HG03521 (cell line): ENCODE measurements around the gene UQCC2.

ENCODE experiments used
- ATAC-seq: cut with Tn5 transposase; IDR thresholded peaks from one replicate; pipeline ENCODE4 v1.9.1; 2021; ENCODE audit warnings: mild to moderate bottlenecking, moderate library complexity; ENCODE audit not compliant: unreplicated experiment

Gene UQCC2

GRCh38 chr6:33708516-33709204 lies 2.8 kb downstream of the UQCC2 start:
- ATAC-seq: no peak

DNA sequence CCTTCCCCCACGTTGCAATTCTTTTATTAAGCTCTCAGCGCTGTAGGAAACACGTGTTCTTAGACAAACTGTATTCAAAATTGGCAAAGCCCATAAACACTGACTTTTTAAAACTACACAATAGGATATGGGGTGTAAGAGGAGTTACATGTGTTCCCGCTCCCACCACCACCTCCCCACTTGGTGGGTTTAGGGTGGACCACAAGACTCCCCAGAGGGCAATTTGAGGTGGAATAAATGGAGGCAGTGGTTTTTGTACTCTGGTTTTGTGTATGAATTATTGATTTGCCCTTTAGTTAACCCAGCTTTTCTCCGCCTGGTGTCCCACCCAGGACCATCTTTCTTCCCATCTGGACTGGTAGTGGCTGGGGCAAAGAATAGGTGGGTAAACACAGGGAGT lies 3.7 kb downstream of the UQCC2 start:
- ATAC-seq: no peak

DNA sequence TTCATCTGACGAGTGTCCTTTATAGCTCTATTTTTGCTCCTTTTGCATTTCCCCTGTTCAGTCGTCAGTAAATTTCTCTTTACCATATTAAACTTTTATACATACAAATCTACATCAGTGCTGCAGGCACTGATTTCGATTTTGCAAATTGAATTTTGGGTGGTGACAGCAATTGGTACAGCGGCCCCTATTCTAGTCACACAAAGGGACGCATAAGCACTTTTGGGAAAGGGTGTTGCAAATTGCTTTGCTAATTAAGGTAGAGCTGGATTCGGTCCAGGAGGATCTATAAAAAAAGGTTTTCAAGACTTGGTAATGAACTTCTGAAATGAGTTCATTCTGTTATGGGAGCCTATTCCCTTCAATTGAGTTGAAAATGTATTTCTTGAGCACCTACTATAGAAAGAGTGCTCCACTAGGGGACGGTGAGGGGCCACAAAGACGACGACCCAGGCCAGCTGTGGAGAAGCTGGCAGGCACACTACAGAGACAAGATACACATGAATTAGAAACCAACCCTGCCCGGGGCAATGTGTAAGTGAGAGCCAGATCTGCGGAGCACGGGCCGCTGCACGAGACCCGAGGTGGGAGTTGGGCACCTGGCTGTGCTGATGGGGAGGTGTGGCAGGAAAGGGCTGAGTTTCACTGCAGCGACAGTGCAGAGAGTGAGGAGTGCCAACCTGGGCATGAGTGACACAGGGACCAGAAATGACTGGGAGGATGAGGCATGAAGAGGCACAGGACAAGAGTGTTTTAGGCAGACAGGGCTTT lies 5.4 kb downstream of the UQCC2 start:
- ATAC-seq: no peak

- ATAC-seq: no peak
Observed at GRCh38 chr6:33705268-33705885, 6.1 kb downstream of the UQCC2 start.

GRCh38 chr6:33704215-33705066 lies 7.1 kb downstream of the UQCC2 start:
- no peak for ATAC-seq

- no peak for ATAC-seq
Observed at GRCh38 chr6:33702345-33702977, 9.0 kb downstream of the UQCC2 start.

DNA sequence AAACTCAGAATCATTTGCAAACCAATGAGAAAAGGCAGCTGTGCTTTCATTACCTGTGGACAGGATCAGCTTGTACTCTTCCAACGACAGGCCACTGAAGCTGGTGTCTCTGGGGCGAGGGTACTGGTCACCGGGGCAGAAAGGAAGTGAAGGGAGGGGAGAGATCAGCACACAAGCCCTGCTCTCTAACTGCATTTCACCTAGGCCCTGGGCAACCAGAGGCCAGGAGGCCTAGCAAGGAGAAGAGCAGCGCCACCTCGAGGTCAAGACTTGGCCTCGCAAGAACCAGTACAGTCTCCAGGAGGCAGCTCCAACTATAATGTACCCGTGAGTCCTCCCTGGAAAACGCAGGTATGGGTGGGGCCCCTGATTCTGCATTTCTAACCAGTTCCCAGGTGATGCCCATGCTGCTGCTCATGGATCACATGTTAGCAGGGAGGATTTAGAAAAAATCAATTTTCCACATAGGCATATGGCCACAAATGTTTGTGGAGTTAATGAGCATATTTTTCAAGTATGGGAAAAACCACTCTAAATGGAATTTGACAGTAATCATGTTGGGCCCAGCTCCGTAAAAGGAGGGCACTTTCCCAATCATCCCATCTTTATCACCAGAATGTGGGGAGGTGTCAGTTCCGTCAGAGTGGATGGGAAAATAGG lies 11.0 kb downstream of the UQCC2 start:
- no peak for ATAC-seq

DNA sequence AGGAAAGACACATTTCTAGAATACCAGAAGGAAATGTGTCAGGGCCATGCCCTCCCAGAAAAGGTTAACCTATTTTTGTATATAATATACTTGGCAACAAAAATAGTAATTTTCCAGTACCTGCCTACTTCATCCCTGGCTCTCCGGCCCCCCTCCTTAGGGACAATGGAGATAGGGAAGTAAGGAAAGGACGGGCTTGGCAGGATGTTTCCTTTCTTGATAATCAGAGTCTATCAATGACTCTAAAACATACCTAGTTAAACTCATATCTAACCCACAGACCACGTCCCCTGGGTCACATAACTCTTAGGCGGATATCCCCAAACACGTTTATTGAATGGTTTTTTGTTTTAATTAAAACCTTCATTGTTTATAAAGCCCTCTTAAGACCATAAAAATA lies 11.8 kb downstream of the UQCC2 start:
- no peak for ATAC-seq

- no peak for ATAC-seq
Observed at GRCh38 chr6:33699131-33699530, 12.4 kb downstream of the UQCC2 start.

GRCh38 chr6:33698494-33698893 lies 13.0 kb downstream of the UQCC2 start:
- ATAC-seq: no peak

DNA sequence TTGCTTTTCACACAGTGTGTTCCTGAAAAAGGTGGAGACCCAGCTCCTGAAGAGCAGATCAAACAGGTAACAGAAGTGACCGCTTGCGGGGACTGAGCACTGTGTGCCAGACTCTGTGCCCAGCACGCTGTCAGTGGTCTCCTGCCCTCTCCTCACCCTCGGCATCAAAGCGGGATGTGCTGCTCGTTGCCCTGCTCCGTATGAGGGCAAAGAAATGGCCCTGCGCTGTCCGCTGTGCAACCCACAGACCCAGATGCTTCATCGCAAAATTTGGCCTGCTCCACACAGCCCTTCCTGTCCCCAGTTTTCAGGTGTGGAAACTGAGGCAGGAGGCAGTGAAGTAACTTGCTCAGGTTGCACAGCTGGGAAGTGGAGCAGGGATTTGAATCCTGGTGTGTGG lies 13.7 kb downstream of the UQCC2 start:
- ATAC-seq: no peak

DNA sequence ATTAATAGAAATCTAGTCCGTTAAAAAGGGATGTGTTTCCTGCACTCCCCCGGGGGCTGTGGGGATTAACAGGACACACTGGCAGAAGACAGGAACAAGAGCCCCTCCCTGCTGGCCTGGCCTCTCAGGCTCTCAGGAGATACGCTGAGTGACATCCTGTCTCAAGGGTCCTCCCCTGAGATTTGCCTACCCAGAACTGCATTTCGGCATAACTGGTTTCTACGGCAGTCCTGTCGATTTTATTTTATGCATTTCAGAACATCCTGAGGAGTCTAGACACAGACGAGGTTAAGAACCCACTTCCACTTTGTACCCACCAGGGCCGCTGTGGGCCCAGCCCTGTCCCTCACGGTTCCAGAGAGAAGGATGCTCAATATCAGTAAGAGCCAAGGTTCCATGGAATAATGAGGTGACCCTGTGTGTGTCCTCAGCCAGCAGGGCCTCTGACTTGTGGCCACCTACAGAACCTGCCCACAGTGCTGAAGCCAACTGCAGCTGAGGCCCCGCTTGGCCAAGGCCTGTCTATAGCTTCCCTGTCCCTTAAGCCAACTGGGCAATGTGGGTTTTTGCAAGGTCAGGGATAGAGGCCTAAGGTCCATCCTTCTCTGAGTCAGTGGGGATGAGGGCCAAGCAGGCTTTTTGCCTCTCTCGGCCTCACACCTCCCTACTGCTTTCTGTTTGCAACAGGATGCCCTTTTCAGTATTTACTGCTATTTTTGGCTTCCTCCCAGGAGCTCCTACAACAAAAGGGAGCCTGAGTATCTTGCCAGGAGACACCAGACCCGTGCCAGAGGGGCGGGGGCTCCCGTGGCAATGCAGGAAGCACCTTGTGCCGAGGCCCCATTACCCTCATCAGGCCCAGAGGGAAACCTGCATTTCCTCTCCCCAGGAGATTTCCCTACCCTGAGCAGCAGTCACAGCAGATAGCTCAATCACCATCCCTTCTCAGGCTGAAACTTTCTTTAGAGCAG lies 14.7 kb downstream of the UQCC2 start:
- no peak for ATAC-seq

DNA sequence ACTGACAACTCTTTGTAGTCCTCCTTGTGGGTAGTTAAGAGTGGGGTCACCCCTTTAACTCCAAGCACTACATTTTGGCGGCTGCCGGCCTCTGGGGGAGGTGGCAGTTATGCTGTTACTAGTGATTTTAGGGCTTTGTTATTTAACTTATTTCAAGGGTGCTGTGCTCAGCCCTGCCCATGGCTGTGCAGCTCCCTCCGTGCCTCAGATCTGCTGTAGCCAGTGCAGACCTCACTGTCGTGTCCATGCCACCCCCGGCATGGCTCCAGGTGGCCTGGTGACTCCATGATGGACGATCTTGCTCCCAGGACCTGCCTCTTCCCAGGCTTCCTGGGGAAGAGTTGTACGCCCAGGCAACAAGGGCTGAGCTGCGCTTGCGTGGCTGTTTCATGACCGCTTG lies 15.4 kb downstream of the UQCC2 start:
- no peak for ATAC-seq

- no peak for ATAC-seq
Observed at GRCh38 chr6:33695451-33695887, 16.0 kb downstream of the UQCC2 start.

GRCh38 chr6:33694977-33695376 lies 16.5 kb downstream of the UQCC2 start:
- ATAC-seq: no peak

DNA sequence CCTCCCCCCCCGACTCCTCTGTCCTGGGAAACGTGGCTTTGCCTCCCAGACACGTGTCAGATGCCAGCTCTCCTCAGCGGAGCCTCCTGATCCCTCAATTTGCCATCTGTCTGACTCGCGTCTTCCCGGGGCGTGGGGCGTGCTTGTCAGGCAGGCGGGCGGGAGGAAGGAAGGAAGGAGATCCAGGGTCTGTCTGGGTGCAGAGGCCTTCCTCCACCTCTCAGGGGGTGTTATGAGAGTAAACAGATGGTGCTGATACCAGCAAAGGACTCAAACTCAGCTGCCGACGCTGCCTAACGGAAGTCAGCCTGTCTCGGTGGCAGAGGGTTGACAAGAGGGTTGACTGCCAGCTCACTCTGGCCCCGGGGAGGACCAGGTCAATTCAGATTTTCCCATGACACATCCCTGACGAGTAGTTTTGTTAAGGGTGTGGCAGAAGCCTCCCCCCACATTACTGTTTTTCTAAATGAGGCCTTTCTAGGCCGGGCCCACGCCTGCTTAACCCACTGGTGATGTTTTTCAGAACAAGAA lies 17.0 kb downstream of the UQCC2 start:
- ATAC-seq: no peak

GRCh38 chr6:33693186-33694105 lies 18.1 kb downstream of the UQCC2 start:
- no peak for ATAC-seq

GRCh38 chr6:33692760-33693158 lies 18.7 kb downstream of the UQCC2 start:
- no peak for ATAC-seq
